ENCODE results near the gene ERG.

DNA sequence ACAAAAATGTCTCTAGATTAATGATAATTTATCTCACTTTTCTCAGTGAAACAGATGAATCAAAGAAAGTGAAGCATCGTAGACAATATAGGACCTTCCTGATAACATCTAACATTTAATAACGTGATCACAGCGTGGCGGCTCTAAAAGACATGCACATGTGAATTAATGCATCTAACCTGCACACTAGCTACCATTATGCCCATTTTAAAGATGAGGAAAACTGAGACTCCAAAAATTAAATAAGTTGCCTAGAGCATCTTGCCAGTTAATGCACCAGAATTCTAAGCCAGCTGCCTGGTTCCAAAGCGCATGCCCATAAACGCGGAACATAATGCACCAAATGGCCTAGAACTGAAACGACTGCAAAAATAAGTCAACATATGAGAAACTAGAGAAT, 23.5 kb downstream of the ERG start:
- no peak for TF ChIP-seq SP2 (IDR thresholded peaks at IDR 0.05; ENCODE audit: extremely low read depth, low read depth, low read length, poor library complexity, severe bottlenecking)
- TF ChIP-seq YY1 (IDR thresholded peaks at IDR 0.05; ENCODE audit: borderline replicate concordance in 1 of 3, control insufficient read depth in 1 of 3, extremely low read depth in 1 of 3, insufficient read depth in 3 of 3, insufficient read length in 1 of 3, insufficient replicate concordance in 2 of 3, low read depth in 1 of 3, low read length in 2 of 3), result no peak
- no peak for TF ChIP-seq KAT8 (IDR thresholded peaks at IDR 0.05; ENCODE audit: low read depth)
- TF ChIP-seq NFE2 (IDR thresholded peaks at IDR 0.05; ENCODE audit: low read depth), result no peak
- TF ChIP-seq ZNF407 (IDR thresholded peaks at IDR 0.05; ENCODE audit: low read depth), result no peak
- TF ChIP-seq ZFP1 (CRISPR knock-in tag; IDR thresholded peaks at IDR 0.05), result no peak
- TF ChIP-seq ZNF121 (CRISPR knock-in tag; conservative IDR thresholded peaks at IDR 0.05), result no peak
